ENCODE results near the gene MAP2K6.
"Not testable (repeated sequence)": the region's sequence is repeated elsewhere in the genome, so short reads cannot be mapped to it uniquely, and the experiment has no call there.

MAP2K6 gene

DNA sequence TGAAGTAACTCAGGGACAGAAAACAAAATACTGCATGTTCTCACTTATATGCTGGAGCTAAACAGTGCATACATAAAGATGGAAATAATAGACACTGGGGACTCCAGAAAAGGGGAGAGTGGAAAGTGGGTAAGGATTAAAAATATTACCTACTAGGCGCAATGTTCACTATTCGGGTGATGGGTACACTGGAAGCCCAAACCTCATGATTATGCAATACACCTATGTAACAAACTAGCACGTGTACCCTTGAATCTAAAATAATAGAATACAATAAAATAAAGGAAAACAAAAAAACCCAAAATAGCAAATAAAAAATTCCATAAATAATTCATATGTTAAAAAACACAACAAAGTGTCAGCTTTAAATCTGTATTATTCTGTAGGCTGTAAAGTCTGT, 56.9 kb downstream of the MAP2K6 start:
- Histone ChIP-seq H3K4me1 (ENCODE audit: control insufficient read depth in 1 of 2, insufficient read depth in 2 of 2, low read length in 2 of 2) (peaks cover 24 to 49% of the 10 kb centered on the region in 2 donors), H3K27ac (ENCODE audit: low read depth, low read length) (no peak overlapping the region), H3K4me3 (ENCODE audit: low read depth in 1 of 2, low read length in 2 of 2) (no peak overlapping the region), H3K36me3 (ENCODE audit: control insufficient read depth in 1 of 2, insufficient read depth in 2 of 2, low read length in 2 of 2) (no peaks in the 10 kb centered on the region), H3K27me3 (ENCODE audit: control insufficient read depth in 1 of 2, insufficient read depth in 2 of 2, low read length in 2 of 2) (no peaks in the 10 kb centered on the region), H3K9me3 (ENCODE audit: control insufficient read depth in 1 of 2, low read length in 2 of 2) (no peaks in the 10 kb centered on the region), H3K9ac (ENCODE audit: low read depth in 1 of 2, low read length in 2 of 2) (no peak overlapping the region)

DNA sequence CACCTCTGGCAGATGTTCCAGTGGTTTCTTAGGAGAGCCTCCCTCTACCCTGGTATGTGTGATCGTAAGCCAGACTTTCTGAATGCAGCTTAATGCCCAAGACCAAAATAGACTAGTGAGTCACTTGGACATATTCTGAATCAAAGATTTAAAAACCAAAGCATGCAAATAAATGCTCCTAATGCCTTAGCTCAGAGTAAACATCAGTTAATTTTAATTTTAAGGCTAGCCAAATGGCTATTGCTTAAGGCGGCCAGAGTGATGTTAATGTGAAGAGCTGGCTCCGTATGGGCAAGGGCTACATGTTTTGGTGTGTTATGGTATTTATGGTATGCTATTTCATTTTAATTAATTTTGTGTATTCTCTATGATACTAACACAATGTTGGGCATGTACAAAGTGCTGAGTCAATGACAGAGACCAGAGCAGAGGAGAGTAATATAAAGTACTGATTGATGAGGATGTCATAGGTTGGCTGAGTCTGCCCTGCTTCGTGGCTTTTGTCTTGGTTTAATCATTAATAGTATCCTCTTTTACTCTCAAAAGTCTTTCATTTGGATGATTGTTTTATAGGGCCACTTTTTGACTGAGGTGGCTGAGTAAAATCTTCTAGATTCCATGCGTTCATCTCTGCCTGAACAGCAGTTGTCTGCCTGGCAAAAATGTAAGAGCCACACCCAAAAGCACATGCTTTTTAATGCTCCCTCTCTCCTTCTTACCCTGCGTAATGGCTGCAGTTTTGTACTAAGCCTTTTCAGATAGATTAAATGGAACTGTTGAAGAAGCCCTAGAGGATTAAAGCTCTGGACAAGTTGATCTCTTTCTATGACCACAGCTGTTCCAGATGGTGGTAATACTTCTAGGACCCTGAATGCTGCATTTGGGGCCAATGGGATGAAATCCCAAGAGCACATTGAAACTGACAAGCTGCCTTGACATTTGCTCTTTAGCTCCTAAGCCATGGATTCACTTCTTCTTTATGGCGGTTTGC, 59.6 kb downstream of the MAP2K6 start:
- Histone ChIP-seq H3K27ac (ENCODE audit: low read depth, low read length) (no peak overlapping the region), H3K4me1 (ENCODE audit: control insufficient read depth in 1 of 2, insufficient read depth in 2 of 2, low read length in 2 of 2) (peaks cover 36 to 48% of the 10 kb centered on the region in 2 donors), H3K27me3 (ENCODE audit: control insufficient read depth in 1 of 2, insufficient read depth in 2 of 2, low read length in 2 of 2) (no peaks in the 10 kb centered on the region), H3K9ac (ENCODE audit: low read depth in 1 of 2, low read length in 2 of 2) (no peak overlapping the region), H3K4me3 (ENCODE audit: low read depth in 1 of 2, low read length in 2 of 2) (no peak overlapping the region), H3K9me3 (ENCODE audit: control insufficient read depth in 1 of 2, low read length in 2 of 2) (no peaks in the 10 kb centered on the region), H3K36me3 (ENCODE audit: control insufficient read depth in 1 of 2, insufficient read depth in 2 of 2, low read length in 2 of 2) (no peaks in the 10 kb centered on the region)

DNA sequence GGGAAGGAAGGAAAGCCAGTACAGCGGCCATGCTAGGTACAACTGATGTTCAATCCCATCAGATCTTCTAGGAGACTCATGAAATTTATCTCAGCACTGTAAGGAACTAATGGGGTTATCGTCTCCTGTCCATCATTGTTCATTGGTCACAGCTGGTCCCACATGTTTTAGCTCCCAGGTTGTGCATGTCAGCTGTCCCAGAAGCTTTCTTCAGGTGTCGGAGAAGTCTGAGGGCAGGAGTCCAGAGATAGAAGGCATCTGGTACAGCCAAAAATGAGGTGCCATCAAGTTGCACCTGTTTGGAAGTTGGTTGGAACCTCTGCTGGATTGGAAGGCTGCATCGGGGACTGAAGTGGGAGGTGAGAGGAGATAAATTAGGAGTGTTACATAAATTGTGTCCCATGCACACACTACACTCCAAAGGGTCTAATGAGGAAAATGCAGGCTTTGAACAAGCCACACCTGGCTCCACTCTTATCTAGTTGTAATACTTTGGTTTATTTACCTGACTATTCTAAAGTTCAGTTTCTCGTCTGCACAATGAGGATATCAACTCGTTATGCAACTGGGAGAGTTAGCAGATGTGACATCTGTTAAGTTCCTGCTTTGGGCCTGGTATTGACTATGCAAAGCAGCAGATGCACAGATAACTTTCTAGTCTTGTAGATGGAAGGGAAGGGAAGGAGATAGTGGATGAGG, 62.9 kb downstream of the MAP2K6 start:
- Histone ChIP-seq H3K9me3 (ENCODE audit: control insufficient read depth in 1 of 2, low read length in 2 of 2) (no peaks in the 10 kb centered on the region), H3K9ac (ENCODE audit: low read depth in 1 of 2, low read length in 2 of 2) (no peak overlapping the region), H3K27me3 (ENCODE audit: control insufficient read depth in 1 of 2, insufficient read depth in 2 of 2, low read length in 2 of 2) (no peaks in the 10 kb centered on the region), H3K27ac (ENCODE audit: low read depth, low read length) (no peak overlapping the region), H3K4me3 (ENCODE audit: low read depth in 1 of 2, low read length in 2 of 2) (peak overlapping the region in 1 of 2 donors; percentile 16), H3K4me1 (ENCODE audit: control insufficient read depth in 1 of 2, insufficient read depth in 2 of 2, low read length in 2 of 2) (peaks cover 24 to 34% of the 10 kb centered on the region in 2 donors), H3K36me3 (ENCODE audit: control insufficient read depth in 1 of 2, insufficient read depth in 2 of 2, low read length in 2 of 2) (no peaks in the 10 kb centered on the region)

DNA sequence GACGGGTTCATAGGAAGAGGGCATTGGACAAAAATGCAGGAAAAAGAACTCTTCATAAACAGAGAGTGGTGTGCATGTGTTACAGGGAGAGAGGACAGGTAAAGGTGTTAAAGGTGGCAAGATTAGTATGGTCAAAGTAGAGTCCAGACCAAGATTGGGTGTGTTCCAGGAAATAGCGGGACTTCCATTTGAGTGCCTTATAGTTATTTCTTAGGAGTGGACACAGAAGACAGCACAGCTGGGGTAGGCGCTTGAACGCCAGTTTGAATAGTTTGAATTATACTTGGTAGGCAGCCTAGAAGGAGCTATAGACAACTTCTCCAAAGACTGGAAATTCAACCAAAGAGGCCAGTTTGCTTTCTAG, 63.4 kb downstream of the MAP2K6 start:
- H3K9ac ChIP-seq (ENCODE audit: low read depth in 1 of 2, low read length in 2 of 2) = no peak overlapping the region
- H3K9me3 ChIP-seq (ENCODE audit: control insufficient read depth in 1 of 2, low read length in 2 of 2) = no peaks in the 10 kb centered on the region
- H3K27ac ChIP-seq (ENCODE audit: low read depth, low read length) = no peak overlapping the region
- H3K36me3 ChIP-seq (ENCODE audit: control insufficient read depth in 1 of 2, insufficient read depth in 2 of 2, low read length in 2 of 2) = no peaks in the 10 kb centered on the region
- H3K27me3 ChIP-seq (ENCODE audit: control insufficient read depth in 1 of 2, insufficient read depth in 2 of 2, low read length in 2 of 2) = no peaks in the 10 kb centered on the region
- H3K4me3 ChIP-seq (ENCODE audit: low read depth in 1 of 2, low read length in 2 of 2) = peak overlapping the region in 1 of 2 donors; percentile 36
- H3K4me1 ChIP-seq (ENCODE audit: control insufficient read depth in 1 of 2, insufficient read depth in 2 of 2, low read length in 2 of 2) = peaks cover 24 to 34% of the 10 kb centered on the region in 2 donors

DNA sequence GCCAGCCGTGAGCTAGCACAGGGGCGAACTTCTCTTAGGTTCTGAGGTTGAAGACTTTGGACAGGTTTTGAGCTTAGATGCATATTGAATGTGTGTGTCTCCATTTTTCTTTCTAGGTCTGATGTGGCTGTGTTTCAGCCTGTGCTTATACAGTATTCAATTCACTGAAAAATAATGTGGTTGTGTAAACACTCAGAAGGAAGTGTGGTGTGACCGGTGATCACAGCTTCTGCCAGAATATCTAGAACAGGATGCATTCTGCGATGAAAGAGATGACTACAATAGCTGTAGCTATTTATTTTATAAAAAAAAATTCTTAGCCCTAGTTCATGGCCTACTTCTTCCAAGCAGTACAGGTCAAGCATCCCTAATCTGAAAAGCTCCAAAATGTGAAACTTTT, 64.4 kb downstream of the MAP2K6 start:
- Histone ChIP-seq H3K27ac (ENCODE audit: low read depth, low read length) (no peak overlapping the region), H3K36me3 (ENCODE audit: control insufficient read depth in 1 of 2, insufficient read depth in 2 of 2, low read length in 2 of 2) (no peaks in the 10 kb centered on the region), H3K9me3 (ENCODE audit: control insufficient read depth in 1 of 2, low read length in 2 of 2) (no peaks in the 10 kb centered on the region), H3K27me3 (ENCODE audit: control insufficient read depth in 1 of 2, insufficient read depth in 2 of 2, low read length in 2 of 2) (no peaks in the 10 kb centered on the region), H3K4me3 (ENCODE audit: low read depth in 1 of 2, low read length in 2 of 2) (no peak overlapping the region), H3K4me1 (ENCODE audit: control insufficient read depth in 1 of 2, insufficient read depth in 2 of 2, low read length in 2 of 2) (peaks cover 24 to 32% of the 10 kb centered on the region in 2 donors), H3K9ac (ENCODE audit: low read depth in 1 of 2, low read length in 2 of 2) (no peak overlapping the region)

DNA sequence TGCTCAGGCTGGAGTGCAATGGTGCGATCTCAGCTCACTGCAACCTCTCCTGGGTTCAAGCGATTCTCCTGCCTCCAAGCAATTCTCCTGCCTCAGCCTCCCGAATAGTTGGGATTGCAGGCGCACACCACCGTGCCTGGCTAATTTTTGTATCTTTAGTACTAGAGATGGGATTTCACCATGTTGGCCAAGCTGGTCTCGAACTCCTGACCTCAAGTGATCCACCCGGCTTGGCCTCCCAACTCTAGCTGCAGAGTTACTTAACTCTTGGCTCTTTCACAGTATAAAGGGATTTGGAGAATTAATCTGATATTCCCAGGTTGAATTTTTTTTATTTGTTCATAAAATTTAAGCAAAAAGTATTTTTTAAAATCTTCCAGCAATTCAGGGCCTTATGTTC, 65.3 kb downstream of the MAP2K6 start:
- not testable (repeated sequence) for H3K9ac ChIP-seq (ENCODE audit: low read depth in 1 of 2, low read length in 2 of 2); H3K36me3 ChIP-seq (ENCODE audit: control insufficient read depth in 1 of 2, insufficient read depth in 2 of 2, low read length in 2 of 2); H3K4me3 ChIP-seq (ENCODE audit: low read depth in 1 of 2, low read length in 2 of 2); H3K27me3 ChIP-seq (ENCODE audit: control insufficient read depth in 1 of 2, insufficient read depth in 2 of 2, low read length in 2 of 2); H3K27ac ChIP-seq (ENCODE audit: low read depth, low read length); H3K9me3 ChIP-seq (ENCODE audit: control insufficient read depth in 1 of 2, low read length in 2 of 2)
- H3K4me1 ChIP-seq (ENCODE audit: control insufficient read depth in 1 of 2, insufficient read depth in 2 of 2, low read length in 2 of 2) = peaks cover 24% of the 10 kb centered on the region in 2 donors

DNA sequence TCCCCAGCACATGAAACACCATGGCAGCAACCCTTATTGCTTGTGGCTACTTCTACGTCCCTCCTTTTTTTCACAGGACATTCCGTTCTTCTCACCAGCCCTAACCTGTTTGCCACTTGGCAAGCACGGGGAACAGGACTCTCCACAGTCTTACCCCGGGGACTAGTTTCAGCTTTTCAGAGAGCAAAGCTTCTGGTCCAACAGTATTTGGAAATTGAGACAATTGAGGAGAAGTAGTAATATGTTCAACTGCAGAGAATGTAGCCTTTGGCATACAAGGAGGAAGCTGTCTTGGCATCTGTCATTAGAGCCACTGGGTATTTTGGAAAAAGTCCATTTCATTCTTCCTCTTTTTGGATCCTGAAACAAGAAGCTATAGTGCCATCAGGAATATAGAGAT, 65.7 kb downstream of the MAP2K6 start:
- Histone ChIP-seq H3K36me3 (ENCODE audit: control insufficient read depth in 1 of 2, insufficient read depth in 2 of 2, low read length in 2 of 2) (no peaks in the 10 kb centered on the region), H3K9ac (ENCODE audit: low read depth in 1 of 2, low read length in 2 of 2) (no peak overlapping the region), H3K9me3 (ENCODE audit: control insufficient read depth in 1 of 2, low read length in 2 of 2) (no peaks in the 10 kb centered on the region), H3K4me1 (ENCODE audit: control insufficient read depth in 1 of 2, insufficient read depth in 2 of 2, low read length in 2 of 2) (peaks cover 24 to 27% of the 10 kb centered on the region in 2 donors), H3K4me3 (ENCODE audit: low read depth in 1 of 2, low read length in 2 of 2) (no peak overlapping the region), H3K27me3 (ENCODE audit: control insufficient read depth in 1 of 2, insufficient read depth in 2 of 2, low read length in 2 of 2) (no peaks in the 10 kb centered on the region), H3K27ac (ENCODE audit: low read depth, low read length) (no peak overlapping the region)

DNA sequence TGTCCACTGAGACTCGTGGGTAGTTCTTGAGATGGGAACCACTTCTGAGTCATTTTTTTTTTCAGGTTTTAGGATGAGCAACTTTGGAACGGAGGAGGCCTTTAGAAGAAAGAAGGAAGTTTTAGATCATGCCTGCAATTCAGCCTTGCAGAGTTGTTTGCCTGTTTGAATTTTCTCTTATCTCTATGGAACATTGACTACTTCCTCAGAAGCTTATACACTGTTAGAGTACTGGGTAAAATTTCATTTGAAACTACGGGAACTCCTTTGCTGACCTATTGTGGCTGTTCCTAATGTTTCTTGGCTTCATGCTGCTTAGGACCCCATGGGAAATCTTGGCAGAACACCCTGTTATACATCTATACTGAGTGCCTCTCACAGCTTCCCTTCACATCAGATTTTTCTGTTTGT, 70.8 kb downstream of the MAP2K6 start:
- H3K9ac ChIP-seq (ENCODE audit: low read depth in 1 of 2, low read length in 2 of 2) = no peak overlapping the region
- H3K4me1 ChIP-seq (ENCODE audit: control insufficient read depth in 1 of 2, insufficient read depth in 2 of 2, low read length in 2 of 2) = peaks cover 11 to 22% of the 10 kb centered on the region in 2 donors
- no peaks in the 10 kb centered on the region for H3K9me3 ChIP-seq (ENCODE audit: control insufficient read depth in 1 of 2, low read length in 2 of 2)
- H3K36me3 ChIP-seq (ENCODE audit: control insufficient read depth in 1 of 2, insufficient read depth in 2 of 2, low read length in 2 of 2) = no peaks in the 10 kb centered on the region
- no peaks in the 10 kb centered on the region for H3K27me3 ChIP-seq (ENCODE audit: control insufficient read depth in 1 of 2, insufficient read depth in 2 of 2, low read length in 2 of 2)
- no peak overlapping the region for H3K27ac ChIP-seq (ENCODE audit: low read depth, low read length)
- H3K4me3 ChIP-seq (ENCODE audit: low read depth in 1 of 2, low read length in 2 of 2) = no peak overlapping the region

DNA sequence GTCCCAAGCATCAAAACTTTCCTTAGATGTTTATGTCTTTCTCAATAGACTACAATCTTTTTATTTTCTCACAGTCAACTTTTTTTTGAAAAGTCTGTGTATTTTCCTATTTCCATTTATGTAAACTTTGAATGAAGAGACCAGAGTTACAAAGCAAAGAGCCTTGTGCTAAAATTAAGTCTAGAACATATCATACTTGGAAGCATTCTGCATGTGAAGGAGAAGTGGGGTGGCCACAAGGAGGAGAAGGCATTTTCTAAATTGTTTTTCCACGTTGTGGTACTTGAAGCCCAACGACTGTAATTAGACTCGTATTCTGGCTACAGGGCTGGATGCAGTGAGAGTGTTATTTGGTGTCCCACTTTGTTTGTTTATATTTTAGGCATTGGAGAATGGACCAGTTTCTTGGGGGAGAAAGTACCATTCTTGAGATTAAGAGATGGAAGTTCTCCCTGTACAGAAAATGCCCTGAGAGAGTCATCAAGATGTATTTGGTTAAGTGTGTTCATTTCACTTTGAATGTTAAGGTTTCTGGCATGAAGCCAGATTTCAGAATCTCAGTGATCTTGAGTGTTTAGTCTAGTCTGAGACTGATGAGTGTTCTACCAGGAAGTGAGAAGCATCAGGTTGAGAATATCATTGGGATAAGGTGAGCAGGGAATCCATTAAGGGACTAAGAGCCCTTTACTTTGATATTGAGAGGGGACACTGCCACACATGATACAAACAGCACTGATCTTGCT, 71.6 kb downstream of the MAP2K6 start:
- Histone ChIP-seq H3K9me3 (ENCODE audit: control insufficient read depth in 1 of 2, low read length in 2 of 2) (no peaks in the 10 kb centered on the region), H3K27ac (ENCODE audit: low read depth, low read length) (no peak overlapping the region), H3K9ac (ENCODE audit: low read depth in 1 of 2, low read length in 2 of 2) (no peak overlapping the region), H3K4me1 (ENCODE audit: control insufficient read depth in 1 of 2, insufficient read depth in 2 of 2, low read length in 2 of 2) (peaks cover 11 to 22% of the 10 kb centered on the region in 2 donors), H3K36me3 (ENCODE audit: control insufficient read depth in 1 of 2, insufficient read depth in 2 of 2, low read length in 2 of 2) (no peaks in the 10 kb centered on the region), H3K27me3 (ENCODE audit: control insufficient read depth in 1 of 2, insufficient read depth in 2 of 2, low read length in 2 of 2) (no peaks in the 10 kb centered on the region), H3K4me3 (ENCODE audit: low read depth in 1 of 2, low read length in 2 of 2) (no peak overlapping the region)

All from duodenal mucosa (tissue), 2 donors.